Upper lobe of right lung (tissue), 1 donor: Measurements from ENCODE around the gene C16orf54. TPM values are rescaled to one million over a fixed set of nuclear protein-coding genes. Genes with fewer than 3 reads are reported as not detected.

ENCODE experiments used
- ATAC-seq: fragments of 200-7000 bp; cut with Tn5 transposase; one replicate; pipeline ENCODE4 v1.9.1; 2020; ENCODE audit warnings: mild to moderate bottlenecking, moderate library complexity
- DNase-seq: peaks from one replicate; pipeline ENCODE4 v3.0.0-alpha.2; 2020
- H3K27ac ChIP-seq: fragments of 200-600 bp; one replicate; pipeline ENCODE4 v1.8.0; 2022
- H3K27me3 ChIP-seq: fragments of 200-600 bp; one replicate; pipeline ENCODE4 v1.8.0; 2022; ENCODE audit warnings: mild to moderate bottlenecking
- H3K36me3 ChIP-seq: fragments of 200-600 bp; one replicate; pipeline ENCODE4 v1.8.0; 2022
- H3K4me1 ChIP-seq: fragments of 200-600 bp; one replicate; pipeline ENCODE4 v1.8.0; 2022
- H3K4me3 ChIP-seq: fragments of 200-600 bp; one replicate; pipeline ENCODE4 v1.8.0; 2022; ENCODE audit warnings: mild to moderate bottlenecking
- H3K9me3 ChIP-seq: fragments of 200-600 bp; one replicate; pipeline ENCODE4 v1.8.0; 2022
- CTCF ChIP-seq: fragments of 200-600 bp; IDR thresholded peaks from one replicate; pipeline ENCODE4 v1.8.0; 2022; ENCODE audit warnings: antibody characterized with exemption
- intact Hi-C: fragments of 100-400 bp; cut with DNase I; formaldehyde crosslinking; loops from one replicate; pipeline ENCODE4 v1.11.0; 2022
- total RNA-seq: library from RNA; stranded (reverse); fragmentation: NEBNext Ultra II Directional; extraction: Animal tissue kit (Norgen Biotek cat#: 25700); gene quantifications from one replicate; pipeline ENCODE4 v1.2.1, GENCODE V29; 2021
- donor health status: DM: no; HTN: yes; CAD: no; lungs with severe emphysema.

C16orf54 gene
- total RNA-seq, 1 donor from 2014 or later: 7.3 TPM

GRCh38 chr16:29769507-29769906, 23.7 kb upstream of the C16orf54 start:
- no peak overlapping the region for H3K4me3 ChIP-seq
- intact Hi-C loops: no loop called here
- DNase-seq: no peak

GRCh38 chr16:29767062-29767461, 21.3 kb upstream of the C16orf54 start:
- ATAC-seq: no peak
- TF ChIP-seq CTCF: no peak
- Histone ChIP-seq H3K27me3 (no peaks in the 10 kb centered on the region), H3K9me3 (no peaks in the 10 kb centered on the region), H3K4me1 (no peaks in the 10 kb centered on the region), H3K36me3 (no peaks in the 10 kb centered on the region), H3K27ac (no peak overlapping the region), H3K4me3 (no peak overlapping the region)
- intact Hi-C loops: no loop called here
- no peak for DNase-seq

More at GRCh38 chr16:29769507-29769906, 23.7 kb upstream of the C16orf54 start:
- Histone ChIP-seq H3K36me3 (no peaks in the 10 kb centered on the region), H3K9me3 (no peaks in the 10 kb centered on the region), H3K4me1 (no peaks in the 10 kb centered on the region), H3K27me3 (no peaks in the 10 kb centered on the region), H3K27ac (no peak overlapping the region)
- no peak for TF ChIP-seq CTCF
- no peak for ATAC-seq

GRCh38 chr16:29766571-29766970, 20.8 kb upstream of the C16orf54 start:
- no peak for TF ChIP-seq CTCF
- Histone ChIP-seq H3K27ac (no peak overlapping the region), H3K4me3 (no peak overlapping the region), H3K27me3 (no peaks in the 10 kb centered on the region), H3K9me3 (no peaks in the 10 kb centered on the region), H3K4me1 (no peaks in the 10 kb centered on the region), H3K36me3 (no peaks in the 10 kb centered on the region)
- intact Hi-C loops: no loop called here
- ATAC-seq (no peak), DNase-seq (no peak)

GRCh38 chr16:29765167-29766032, 19.6 kb upstream of the C16orf54 start:
- ATAC-seq: peak; percentile 87
- no peak for TF ChIP-seq CTCF
- Histone ChIP-seq H3K27ac (no peak overlapping the region), H3K27me3 (no peaks in the 10 kb centered on the region), H3K9me3 (no peaks in the 10 kb centered on the region), H3K36me3 (no peaks in the 10 kb centered on the region), H3K4me3 (no peak overlapping the region), H3K4me1 (no peaks in the 10 kb centered on the region)
- intact Hi-C loops: no loop called here
- peak; percentile 89 for DNase-seq

- Histone ChIP-seq H3K9me3 (no peaks in the 10 kb centered on the region), H3K36me3 (no peaks in the 10 kb centered on the region), H3K4me1 (no peaks in the 10 kb centered on the region), H3K27me3 (no peaks in the 10 kb centered on the region), H3K27ac (no peak overlapping the region), H3K4me3 (no peak overlapping the region)
- intact Hi-C loops: no loop called here
- DNase-seq (no peak), ATAC-seq (no peak)
- TF ChIP-seq CTCF: no peak
Observed at GRCh38 chr16:29763326-29763725, 17.5 kb upstream of the C16orf54 start.
